NCI-H82 (cell line): Measurements from ENCODE around the gene CEP120.
"Not testable (repeated sequence)": the region's sequence is repeated elsewhere in the genome, so short reads cannot be mapped to it uniquely, and the experiment has no call there.

Source experiments
- DNase-seq: peaks from one replicate; lab custom pipeline; 2025; lab: John Stamatoyannopoulos, UW

CEP120 gene

GRCh38 chr5:123438902-123439301 lies 15.7 kb upstream of the CEP120 start:
- DNase-seq: no peak

GRCh38 chr5:123438244-123438643 lies 15.0 kb upstream of the CEP120 start:
- no peak for DNase-seq

GRCh38 chr5:123436201-123436600 lies 13.0 kb upstream of the CEP120 start:
- no peak for DNase-seq

- no peak for DNase-seq
Measured at GRCh38 chr5:123434796-123435195, 11.6 kb upstream of the CEP120 start.

GRCh38 chr5:123433596-123433995 lies 10.4 kb upstream of the CEP120 start:
- no peak for DNase-seq

GRCh38 chr5:123430441-123430840 lies 7.2 kb upstream of the CEP120 start:
- DNase-seq: not testable (repeated sequence)

GRCh38 chr5:123429993-123430392 lies 6.8 kb upstream of the CEP120 start:
- DNase-seq: no peak

- no peak for DNase-seq
Measured at GRCh38 chr5:123429221-123429954, 6.2 kb upstream of the CEP120 start.

- DNase-seq: no peak
Measured at GRCh38 chr5:123428521-123429220, 5.5 kb upstream of the CEP120 start.

- no peak for DNase-seq
Measured at GRCh38 chr5:123427281-123427680, 4.1 kb upstream of the CEP120 start.

GRCh38 chr5:123425431-123425830 lies 2.2 kb upstream of the CEP120 start:
- peak; percentile 95 for DNase-seq

- peak; percentile 54 for DNase-seq
Measured at GRCh38 chr5:123422433-123423277, 548 bp downstream of the CEP120 start.

- peak; percentile 18 for DNase-seq
Measured at GRCh38 chr5:123421773-123422172, 1.4 kb downstream of the CEP120 start.

- DNase-seq: no peak
Measured at GRCh38 chr5:123414974-123415373, 8.2 kb downstream of the CEP120 start.

- DNase-seq: no peak
Measured at GRCh38 chr5:123412206-123412605, 11.0 kb downstream of the CEP120 start.

GRCh38 chr5:123401999-123402398 lies 21.2 kb downstream of the CEP120 start:
- DNase-seq: not testable (repeated sequence)

GRCh38 chr5:123401320-123401719 lies 21.9 kb downstream of the CEP120 start:
- DNase-seq: no peak

GRCh38 chr5:123400870-123401291 lies 22.3 kb downstream of the CEP120 start:
- DNase-seq: not testable (repeated sequence)

- no peak for DNase-seq
Measured at GRCh38 chr5:123398058-123398733, 25.0 kb downstream of the CEP120 start.

GRCh38 chr5:123397538-123397937 lies 25.7 kb downstream of the CEP120 start:
- DNase-seq: no peak

GRCh38 chr5:123391009-123391408 lies 32.2 kb downstream of the CEP120 start:
- no peak for DNase-seq

GRCh38 chr5:123389794-123390193 lies 33.4 kb downstream of the CEP120 start:
- DNase-seq: no peak
